Glutamatergic neuron (in vitro differentiated cells): ENCODE data around the gene CROT. TPM values are rescaled to one million over a fixed set of nuclear protein-coding genes. Genes with fewer than 3 reads are reported as not detected.

Experiments used
- DNase-seq: peaks from one replicate; pipeline ENCODE4 v3.0.0; 2022
- H3K27ac Mint-ChIP-seq: one replicate; pipeline ENCODE4 v1.8.0; 2020; ENCODE audit warnings: mild to moderate bottlenecking, mixed read lengths, inconsistent platforms; ENCODE audit not compliant: unreplicated experiment
- H3K27me3 Mint-ChIP-seq: one replicate; pipeline ENCODE4 v1.8.0; 2020; ENCODE audit warnings: mild to moderate bottlenecking, moderate library complexity, mixed read lengths, inconsistent platforms; ENCODE audit not compliant: unreplicated experiment
- H3K36me3 Mint-ChIP-seq: one replicate; pipeline ENCODE4 v1.8.0; 2020; ENCODE audit warnings: mild to moderate bottlenecking, mixed read lengths, inconsistent platforms; ENCODE audit not compliant: unreplicated experiment
- H3K4me1 Mint-ChIP-seq: one replicate; pipeline ENCODE4 v1.8.0; 2020; ENCODE audit warnings: mild to moderate bottlenecking, low read depth, mixed read lengths, inconsistent platforms; ENCODE audit not compliant: unreplicated experiment
- H3K4me3 Mint-ChIP-seq: one replicate; pipeline ENCODE4 v1.8.0; 2020; ENCODE audit warnings: mild to moderate bottlenecking, mixed read lengths, inconsistent platforms; ENCODE audit not compliant: unreplicated experiment
- H3K9me3 Mint-ChIP-seq: one replicate; pipeline ENCODE4 v1.8.0; 2020; ENCODE audit warnings: mild to moderate bottlenecking, moderate library complexity, mixed read lengths, inconsistent platforms; ENCODE audit not compliant: unreplicated experiment
- total RNA-seq: library from RNA; stranded (reverse); fragmentation: NEBNext Ultra II Directional; extraction: Animal tissue kit (Norgen Biotek cat#: 25700); gene quantifications from one replicate; pipeline ENCODE4 v1.2.1, GENCODE V29; 2021; ENCODE audit not compliant: unreplicated experiment
- TF ChIP-seq, protein P1 (sequence below): fragments of 200-600 bp; sonication (generic); IDR thresholded peaks from one replicate; pipeline ENCODE4 v1.5.0; 2021; ENCODE audit not compliant: partially characterized antibody, unreplicated experiment

The CROT gene
- total RNA-seq, 1 donor from 2014 or later: 4.9 TPM

GRCh38 chr7:87341441-87341840 is 4.0 kb upstream of the CROT start:
- TF ChIP-seq, protein P1, sequence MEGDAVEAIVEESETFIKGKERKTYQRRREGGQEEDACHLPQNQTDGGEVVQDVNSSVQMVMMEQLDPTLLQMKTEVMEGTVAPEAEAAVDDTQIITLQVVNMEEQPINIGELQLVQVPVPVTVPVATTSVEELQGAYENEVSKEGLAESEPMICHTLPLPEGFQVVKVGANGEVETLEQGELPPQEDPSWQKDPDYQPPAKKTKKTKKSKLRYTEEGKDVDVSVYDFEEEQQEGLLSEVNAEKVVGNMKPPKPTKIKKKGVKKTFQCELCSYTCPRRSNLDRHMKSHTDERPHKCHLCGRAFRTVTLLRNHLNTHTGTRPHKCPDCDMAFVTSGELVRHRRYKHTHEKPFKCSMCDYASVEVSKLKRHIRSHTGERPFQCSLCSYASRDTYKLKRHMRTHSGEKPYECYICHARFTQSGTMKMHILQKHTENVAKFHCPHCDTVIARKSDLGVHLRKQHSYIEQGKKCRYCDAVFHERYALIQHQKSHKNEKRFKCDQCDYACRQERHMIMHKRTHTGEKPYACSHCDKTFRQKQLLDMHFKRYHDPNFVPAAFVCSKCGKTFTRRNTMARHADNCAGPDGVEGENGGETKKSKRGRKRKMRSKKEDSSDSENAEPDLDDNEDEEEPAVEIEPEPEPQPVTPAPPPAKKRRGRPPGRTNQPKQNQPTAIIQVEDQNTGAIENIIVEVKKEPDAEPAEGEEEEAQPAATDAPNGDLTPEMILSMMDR: no peak

GRCh38 chr7:87342231-87342630 is 3.2 kb upstream of the CROT start:
- TF ChIP-seq, protein P1: no peak
- H3K36me3 Mint-ChIP-seq: peaks cover 4% of the 10 kb centered on the region
- no peak overlapping the region for H3K4me3 Mint-ChIP-seq
- no peak overlapping the region for H3K27ac Mint-ChIP-seq
- H3K9me3 Mint-ChIP-seq: no peaks in the 10 kb centered on the region
- peaks cover 4% of the 10 kb centered on the region for H3K27me3 Mint-ChIP-seq
- H3K4me1 Mint-ChIP-seq: peaks cover 6% of the 10 kb centered on the region
- DNase-seq: no peak

More at GRCh38 chr7:87341441-87341840, 4.0 kb upstream of the CROT start:
- H3K27me3 Mint-ChIP-seq: peaks cover 4% of the 10 kb centered on the region
- H3K27ac Mint-ChIP-seq: no peak overlapping the region
- H3K4me1 Mint-ChIP-seq: peaks cover 6% of the 10 kb centered on the region
- H3K9me3 Mint-ChIP-seq: no peaks in the 10 kb centered on the region
- DNase-seq: no peak
- H3K4me3 Mint-ChIP-seq: no peak overlapping the region
- peaks cover 4% of the 10 kb centered on the region for H3K36me3 Mint-ChIP-seq

DNA sequence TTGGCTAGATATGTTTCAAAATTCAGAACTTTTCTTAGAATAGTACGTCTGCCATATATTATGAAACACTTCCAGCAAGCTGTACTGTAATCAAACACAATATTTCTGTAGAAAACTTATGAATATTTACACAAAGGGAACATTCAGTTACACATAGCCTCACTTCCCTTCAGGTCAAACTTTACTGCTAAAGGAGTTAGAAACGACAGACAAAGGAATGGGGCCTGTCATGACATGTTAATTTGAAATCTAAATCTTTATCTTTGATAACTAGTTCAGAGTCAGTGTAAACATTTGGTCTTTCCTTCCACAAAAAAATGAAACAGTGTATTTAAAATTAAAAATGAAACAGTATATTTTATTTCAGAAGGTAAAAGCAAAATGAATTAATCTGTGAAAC is 1.0 kb upstream of the CROT start:
- Mint-ChIP-seq H3K27ac (no peak overlapping the region), H3K4me1 (peaks cover 6% of the 10 kb centered on the region), H3K27me3 (peaks cover 4% of the 10 kb centered on the region), H3K36me3 (peaks cover 4% of the 10 kb centered on the region), H3K9me3 (no peaks in the 10 kb centered on the region), H3K4me3 (peak overlapping the region; percentile 98)
- TF ChIP-seq, protein P1: no peak
- no peak for DNase-seq

DNA sequence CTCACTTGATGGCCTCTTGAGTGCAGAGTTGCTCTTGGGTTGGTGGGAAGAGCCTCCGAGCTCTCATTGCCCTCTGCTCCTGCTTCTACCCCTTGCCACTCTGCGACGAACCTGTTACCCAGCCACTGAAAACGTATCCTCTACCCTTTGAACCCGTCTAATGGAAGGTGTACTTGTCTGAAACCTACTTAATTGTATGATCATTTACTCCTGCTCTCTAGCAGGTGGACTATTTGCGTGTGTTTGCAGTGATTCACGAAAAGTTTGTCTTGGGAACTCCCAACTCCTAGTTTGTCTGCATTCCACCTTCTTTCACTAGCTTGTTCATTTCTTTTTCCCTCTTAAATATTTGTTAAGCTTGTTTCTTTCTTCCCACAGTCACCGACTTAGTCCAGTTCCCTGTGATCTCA is 503 bp downstream of the CROT start:
- no peaks in the 10 kb centered on the region for H3K9me3 Mint-ChIP-seq

GRCh38 chr7:87347207-87347606 is 1.7 kb downstream of the CROT start:
- Mint-ChIP-seq H3K4me1 (peaks cover 6% of the 10 kb centered on the region), H3K9me3 (no peaks in the 10 kb centered on the region), H3K36me3 (peaks cover 13% of the 10 kb centered on the region), H3K27me3 (peaks cover 4% of the 10 kb centered on the region), H3K4me3 (no peak overlapping the region), H3K27ac (no peak overlapping the region)
- TF ChIP-seq, protein P1: no peak
- DNase-seq: no peak

More for the DNA sequence above, 503 bp downstream of the CROT start:
- H3K4me1 Mint-ChIP-seq: peaks cover 6% of the 10 kb centered on the region
- TF ChIP-seq, protein P1: no peak
- H3K4me3 Mint-ChIP-seq: peak overlapping the region; percentile 98
- peaks cover 4% of the 10 kb centered on the region for H3K27me3 Mint-ChIP-seq
- DNase-seq: no peak
- peaks cover 12% of the 10 kb centered on the region for H3K36me3 Mint-ChIP-seq
- peak overlapping the region; percentile 25 for H3K27ac Mint-ChIP-seq
